HG02885 (cell line): ENCODE data around the gene ADAMTS19.
A peak's percentile ranks its signal among the peaks of the same experiment; 100 is the strongest.
"Not testable (repeated sequence)": the region's sequence is repeated elsewhere in the genome, so short reads cannot be mapped to it uniquely, and the experiment has no call there.

Experiments
- ATAC-seq: cut with Tn5 transposase; IDR thresholded peaks from one replicate; pipeline ENCODE4 v1.9.1; 2021; ENCODE audit warnings: mild to moderate bottlenecking; ENCODE audit not compliant: unreplicated experiment, poor library complexity

ADAMTS19 gene, protein sequence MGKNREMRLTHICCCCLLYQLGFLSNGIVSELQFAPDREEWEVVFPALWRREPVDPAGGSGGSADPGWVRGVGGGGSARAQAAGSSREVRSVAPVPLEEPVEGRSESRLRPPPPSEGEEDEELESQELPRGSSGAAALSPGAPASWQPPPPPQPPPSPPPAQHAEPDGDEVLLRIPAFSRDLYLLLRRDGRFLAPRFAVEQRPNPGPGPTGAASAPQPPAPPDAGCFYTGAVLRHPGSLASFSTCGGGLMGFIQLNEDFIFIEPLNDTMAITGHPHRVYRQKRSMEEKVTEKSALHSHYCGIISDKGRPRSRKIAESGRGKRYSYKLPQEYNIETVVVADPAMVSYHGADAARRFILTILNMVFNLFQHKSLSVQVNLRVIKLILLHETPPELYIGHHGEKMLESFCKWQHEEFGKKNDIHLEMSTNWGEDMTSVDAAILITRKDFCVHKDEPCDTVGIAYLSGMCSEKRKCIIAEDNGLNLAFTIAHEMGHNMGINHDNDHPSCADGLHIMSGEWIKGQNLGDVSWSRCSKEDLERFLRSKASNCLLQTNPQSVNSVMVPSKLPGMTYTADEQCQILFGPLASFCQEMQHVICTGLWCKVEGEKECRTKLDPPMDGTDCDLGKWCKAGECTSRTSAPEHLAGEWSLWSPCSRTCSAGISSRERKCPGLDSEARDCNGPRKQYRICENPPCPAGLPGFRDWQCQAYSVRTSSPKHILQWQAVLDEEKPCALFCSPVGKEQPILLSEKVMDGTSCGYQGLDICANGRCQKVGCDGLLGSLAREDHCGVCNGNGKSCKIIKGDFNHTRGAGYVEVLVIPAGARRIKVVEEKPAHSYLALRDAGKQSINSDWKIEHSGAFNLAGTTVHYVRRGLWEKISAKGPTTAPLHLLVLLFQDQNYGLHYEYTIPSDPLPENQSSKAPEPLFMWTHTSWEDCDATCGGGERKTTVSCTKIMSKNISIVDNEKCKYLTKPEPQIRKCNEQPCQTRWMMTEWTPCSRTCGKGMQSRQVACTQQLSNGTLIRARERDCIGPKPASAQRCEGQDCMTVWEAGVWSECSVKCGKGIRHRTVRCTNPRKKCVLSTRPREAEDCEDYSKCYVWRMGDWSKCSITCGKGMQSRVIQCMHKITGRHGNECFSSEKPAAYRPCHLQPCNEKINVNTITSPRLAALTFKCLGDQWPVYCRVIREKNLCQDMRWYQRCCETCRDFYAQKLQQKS

DNA sequence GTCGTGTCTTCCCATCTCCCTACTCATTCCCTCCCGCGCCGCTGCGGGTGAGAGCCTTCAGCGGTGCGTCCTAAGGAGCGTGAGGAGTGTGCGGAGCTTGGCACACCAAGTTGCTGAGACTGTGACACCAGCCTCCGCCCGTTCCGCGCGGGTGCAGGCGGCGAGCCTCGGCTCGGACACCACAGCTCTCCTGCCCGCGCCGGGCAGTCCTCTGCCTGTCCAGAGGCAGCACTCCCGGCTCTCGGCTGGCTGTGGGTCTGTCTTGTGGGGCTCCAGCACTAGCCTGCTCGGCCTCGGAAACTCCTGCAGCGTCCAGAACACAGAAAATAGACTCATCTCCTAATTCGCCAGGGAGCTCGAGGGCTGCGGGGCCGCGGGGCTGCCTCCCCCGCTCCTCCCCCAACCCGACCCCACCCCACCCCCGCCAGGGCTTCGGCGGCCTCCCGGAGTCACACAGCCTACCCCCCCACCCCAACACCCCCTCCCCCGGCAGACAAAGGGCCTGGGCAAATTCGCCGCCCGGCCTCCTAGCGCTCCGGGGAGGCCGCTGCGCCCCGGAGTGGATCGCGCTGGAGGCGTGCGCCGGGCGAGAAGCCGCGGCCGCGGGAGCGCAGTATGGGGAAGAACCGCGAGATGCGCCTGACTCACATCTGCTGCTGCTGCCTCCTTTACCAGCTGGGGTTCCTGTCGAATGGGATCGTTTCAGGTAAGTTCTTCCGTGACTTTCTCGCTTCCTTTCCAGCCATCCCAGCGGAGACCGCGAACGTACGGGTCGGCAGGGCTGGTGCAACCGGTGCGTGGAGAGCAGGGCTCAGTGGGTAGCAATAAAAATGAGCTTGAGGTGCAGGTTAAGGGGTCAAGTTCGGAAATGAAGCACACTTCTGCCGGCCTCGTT, at the start of gene ADAMTS19:
Gene ADAMTS19 (plus strand): TSS at position 522 of the 895 bp plus-strand sequence. CDS start 94 bp downstream, at position 616.
- peak; percentile 39 for ATAC-seq

DNA sequence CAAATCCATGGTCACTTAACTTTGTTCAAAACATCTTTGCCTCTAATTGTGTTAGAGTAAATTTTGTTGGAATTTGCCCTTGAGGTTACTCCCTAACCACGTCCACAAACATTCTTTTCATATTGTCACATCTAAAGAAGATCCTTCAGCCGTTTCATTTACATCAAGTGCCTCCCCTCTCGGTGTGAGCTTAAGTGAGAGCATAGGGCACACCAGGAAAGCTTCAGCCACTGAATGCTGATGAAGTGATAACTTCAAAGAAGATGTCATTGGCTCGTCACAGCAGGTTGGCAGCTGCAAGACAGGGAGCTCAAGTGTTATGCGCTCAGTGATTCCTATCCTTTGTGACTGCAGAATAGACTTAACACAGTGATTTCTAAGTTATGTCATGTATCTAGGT, 49.6 kb upstream of the ADAMTS19 start:
- ATAC-seq = no peak

DNA sequence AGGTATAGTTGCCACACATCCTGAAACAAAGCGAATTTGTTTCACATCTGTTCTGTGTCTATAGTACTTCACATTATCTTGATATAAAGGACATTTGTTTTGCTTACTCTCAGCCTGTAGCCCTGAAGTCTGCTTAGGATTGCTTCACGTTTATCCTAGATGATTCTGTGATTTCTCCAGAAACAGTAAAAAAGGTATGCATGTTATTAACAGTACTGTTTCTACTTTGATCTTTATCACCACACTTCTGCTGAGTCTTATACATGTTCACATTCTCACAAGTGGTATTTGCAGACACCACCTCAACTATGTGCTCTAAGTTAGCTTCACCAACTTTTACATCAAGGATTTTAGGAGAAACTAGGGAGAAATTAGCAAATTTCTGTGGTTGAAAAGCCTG, 47.4 kb upstream of the ADAMTS19 start:
- ATAC-seq = no peak

DNA sequence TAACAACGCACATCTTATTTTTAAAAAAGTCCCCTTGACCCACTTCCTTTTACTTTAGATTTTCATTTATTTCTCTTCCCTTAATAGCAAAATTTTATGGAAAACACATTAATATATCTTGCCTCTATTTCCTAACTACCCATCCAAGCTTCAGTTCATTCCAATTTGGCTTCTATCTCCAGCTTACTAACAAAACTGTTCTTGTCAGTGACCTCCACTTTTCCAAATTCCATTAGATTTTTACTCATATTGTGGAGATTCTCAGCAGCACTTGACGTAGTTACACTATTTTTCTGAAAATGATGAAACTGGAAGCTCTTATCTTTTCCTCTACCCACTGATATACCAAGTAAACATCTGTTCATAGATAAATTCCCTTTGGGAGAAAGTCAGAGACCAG, 46.5 kb upstream of the ADAMTS19 start:
- ATAC-seq = no peak

DNA sequence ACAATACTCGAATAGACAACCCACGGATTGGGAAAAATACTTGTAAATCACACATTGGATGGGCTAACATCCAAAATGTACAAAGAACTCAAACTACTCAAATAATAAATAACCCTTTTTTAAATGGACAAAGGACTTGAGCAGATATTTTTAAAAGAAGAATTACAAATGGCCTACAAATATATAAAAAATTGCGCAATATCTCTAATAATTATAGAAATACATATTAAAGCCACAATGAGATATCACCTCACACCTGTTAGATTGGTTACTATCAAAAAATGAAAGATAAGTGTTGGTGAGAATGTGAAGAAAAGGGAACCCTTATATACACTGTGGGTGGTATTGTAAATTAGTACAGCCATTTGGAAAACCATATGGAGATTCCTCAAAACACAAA, 40.8 kb upstream of the ADAMTS19 start:
- no peak for ATAC-seq

DNA sequence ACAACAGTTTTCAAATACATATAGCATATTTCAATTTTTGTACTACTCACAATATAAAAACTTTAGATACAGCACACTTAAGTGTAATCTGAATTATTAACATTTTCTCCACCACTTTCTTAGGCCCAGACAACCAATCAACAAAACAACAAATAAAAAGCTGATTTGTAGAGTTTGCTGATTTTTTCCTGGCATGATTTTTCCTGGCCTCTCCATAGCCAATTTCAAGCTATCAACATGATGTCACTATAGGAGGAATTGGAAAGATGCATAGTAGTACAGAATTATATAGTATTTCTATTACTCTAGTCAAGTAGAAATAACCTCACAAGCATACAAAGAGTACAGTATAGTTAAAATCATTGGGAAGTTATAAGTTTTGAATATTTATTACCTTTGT, 35.1 kb upstream of the ADAMTS19 start:
- ATAC-seq = no peak

DNA sequence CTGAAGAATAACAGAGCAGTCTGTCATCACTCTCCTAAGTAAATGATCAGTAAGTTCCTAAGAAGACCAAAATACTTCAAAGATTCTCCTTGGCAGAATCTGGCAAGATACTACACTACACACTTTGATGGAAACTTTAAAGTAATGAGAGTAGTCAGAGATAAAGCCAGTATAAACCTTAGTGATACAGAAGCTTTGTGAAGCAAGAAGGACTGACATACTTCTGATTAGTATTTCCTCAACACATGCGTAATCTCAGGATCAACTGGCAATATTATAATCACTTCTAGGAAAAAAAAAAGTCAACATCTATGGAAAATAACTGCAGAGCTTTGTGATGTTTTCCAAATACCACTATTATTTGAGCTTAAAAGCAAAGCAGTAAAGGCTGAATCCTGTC, 34.0 kb upstream of the ADAMTS19 start:
- ATAC-seq = no peak

DNA sequence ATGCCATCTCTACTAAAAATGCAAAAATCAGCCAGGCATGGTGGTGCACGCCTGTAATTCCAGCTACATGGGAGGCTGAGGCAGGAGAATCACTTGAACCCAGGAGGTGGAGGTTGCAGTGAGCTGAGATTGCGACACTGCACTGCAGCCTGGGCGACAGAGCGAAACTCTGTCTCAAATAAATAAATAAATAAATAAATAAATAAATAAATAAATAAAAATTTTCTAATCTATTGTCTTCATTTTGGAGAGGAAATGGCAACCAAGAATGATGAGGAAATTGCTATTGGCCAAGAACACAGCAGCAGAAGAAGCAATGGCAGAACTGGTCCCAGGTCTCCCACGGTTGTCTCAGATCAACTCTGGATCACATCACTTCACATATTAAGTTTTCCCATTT, 31.5 kb upstream of the ADAMTS19 start:
- not testable (repeated sequence) for ATAC-seq

DNA sequence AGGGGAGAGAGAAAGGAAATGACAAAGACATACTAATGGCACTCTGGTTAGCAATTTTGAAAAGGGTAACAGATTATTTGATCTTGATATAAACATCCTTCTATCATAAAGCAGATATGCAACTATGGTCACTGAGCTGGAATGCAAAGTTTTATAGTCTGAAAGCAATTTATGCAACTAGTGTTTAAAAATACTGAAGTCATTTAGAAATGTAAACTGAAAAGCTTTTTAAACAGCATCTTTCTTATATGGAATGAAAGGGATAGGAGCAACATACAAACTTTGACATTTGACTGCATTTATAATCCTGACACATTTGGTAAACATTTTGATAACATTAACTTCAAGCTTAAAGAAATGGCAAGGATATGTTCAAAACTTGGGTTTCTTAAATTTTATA, 28.7 kb upstream of the ADAMTS19 start:
- ATAC-seq = no peak

DNA sequence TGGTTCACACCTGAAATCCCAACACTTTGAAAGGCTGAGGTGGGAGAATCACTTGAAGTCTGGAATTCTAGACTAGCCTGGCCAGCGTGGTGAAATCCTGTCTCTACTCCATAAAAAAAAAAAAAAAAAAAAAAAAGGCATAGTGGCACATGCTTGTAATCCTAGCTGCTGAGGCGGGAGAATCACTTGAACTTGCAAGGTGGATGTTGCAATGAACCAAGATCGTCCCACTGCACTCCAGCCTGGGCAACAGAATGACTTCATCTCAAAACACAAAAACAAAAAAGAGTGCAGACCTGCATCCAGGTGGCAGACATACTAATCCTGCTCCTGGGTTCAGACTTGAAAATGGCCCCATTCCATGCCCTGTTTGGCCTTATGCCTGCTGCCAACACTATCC, 21.8 kb upstream of the ADAMTS19 start:
- no peak for ATAC-seq

DNA sequence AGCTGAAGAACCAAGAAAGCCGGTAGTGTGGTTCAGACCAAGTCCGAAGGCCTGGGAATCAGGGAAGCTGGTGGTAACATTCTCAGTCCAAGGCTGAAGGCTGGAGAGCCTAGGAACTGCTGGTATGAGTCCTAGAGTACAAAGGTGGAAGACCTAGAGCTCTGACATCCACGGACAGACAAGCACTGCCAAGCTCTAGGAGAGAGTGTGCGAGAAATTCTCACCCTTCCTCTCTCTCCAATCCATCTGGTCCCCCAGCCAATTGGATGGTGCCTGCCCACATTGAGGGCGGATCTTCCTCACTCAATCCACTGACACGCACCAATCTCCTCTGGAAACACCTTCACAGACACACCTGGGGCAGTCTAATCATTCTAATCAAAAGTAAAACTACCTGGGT, 19.7 kb upstream of the ADAMTS19 start:
- no peak for ATAC-seq

DNA sequence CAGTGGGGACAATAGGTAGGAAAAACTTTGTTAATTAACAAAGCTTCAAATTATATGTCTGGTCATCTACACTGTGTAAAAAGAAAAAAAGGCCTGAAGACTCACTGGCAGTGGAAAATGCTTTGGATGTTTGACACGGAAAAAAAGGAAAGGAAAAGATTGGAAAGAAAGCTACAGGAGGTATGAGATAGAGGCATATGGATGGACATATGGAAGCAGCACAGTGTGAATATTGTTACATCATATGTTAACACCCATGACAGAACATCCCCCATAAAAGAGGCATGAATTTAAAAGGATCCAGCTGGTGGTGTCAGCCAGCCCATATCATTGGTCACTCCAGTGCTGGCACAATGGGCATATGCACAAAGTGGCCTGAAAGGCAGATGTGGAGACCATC, 19.0 kb upstream of the ADAMTS19 start:
- ATAC-seq = no peak

DNA sequence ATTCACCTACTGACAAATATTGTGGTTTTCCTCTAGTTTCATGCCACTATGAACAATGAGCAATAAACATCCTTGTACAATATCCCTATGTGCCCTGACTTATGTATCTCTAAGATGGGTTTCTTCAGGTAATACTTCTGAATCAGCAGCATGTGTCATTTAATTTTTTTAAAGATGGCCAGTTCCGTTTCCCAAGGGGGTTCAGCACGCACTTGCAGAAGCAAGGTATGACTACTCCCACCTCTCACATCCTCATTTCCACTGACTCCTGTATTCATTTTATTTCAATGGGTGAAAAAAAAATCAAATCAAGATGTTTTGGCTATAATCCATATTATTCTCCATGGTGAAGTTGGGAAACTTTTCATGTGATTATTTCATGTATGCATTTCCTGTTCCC, 14.7 kb upstream of the ADAMTS19 start:
- peak; percentile 60 for ATAC-seq

DNA sequence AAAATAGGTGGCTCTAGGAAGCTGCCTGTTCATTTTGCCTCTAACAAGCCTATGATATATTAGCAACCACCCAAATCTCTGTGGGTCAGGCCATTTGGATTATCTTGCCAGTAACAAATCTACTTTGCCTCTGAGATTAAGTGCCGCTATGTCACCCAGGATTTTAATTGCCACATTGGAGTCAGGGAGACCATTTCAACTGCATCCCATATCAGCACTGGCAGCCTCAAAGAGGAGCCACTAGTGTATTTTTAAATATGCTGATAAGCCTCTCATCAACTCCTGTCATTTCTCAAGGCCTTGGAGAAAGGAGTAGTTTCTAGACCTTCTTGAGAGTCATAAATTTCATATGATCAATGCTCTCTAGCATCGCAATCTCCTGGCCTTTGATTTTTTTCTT, 12.1 kb upstream of the ADAMTS19 start:
- no peak for ATAC-seq

DNA sequence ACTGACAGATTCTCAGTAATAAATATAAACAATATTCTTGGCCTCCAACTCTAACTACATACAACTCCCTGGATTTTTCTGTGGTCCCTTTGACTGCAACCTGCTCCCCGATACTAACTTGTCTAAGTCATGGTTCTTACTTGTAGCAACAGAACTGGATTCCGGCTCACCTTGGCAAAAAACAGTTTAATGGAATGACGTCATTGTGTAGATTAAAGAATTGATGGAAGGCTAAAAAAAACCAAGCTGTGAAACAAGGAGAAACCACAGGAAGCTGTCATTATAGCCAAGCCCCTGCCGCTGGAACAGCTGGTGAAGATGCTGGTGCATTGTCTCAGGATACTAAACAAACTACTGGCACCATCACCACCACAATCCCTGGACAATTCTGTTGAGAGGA, 11.4 kb upstream of the ADAMTS19 start:
- no peak for ATAC-seq

DNA sequence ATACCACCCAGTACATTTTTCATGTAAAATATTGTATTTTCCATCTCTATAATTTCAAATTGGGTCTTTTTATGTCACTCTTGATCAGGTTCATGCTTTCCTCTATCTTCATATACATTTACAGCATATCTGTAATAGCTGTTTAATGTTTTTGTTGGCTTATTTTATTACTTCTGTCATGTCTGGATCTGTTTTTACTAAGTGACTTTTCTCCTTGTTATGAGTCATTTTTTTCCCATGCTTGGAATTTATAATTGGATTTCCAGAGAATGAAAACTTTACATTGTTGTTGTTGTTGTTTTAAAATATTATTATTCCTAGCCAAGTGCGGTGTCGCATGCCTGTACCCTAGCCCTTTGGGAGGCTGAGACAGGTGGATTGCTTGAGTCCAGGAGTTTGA, 5.6 kb upstream of the ADAMTS19 start:
- no peak for ATAC-seq

DNA sequence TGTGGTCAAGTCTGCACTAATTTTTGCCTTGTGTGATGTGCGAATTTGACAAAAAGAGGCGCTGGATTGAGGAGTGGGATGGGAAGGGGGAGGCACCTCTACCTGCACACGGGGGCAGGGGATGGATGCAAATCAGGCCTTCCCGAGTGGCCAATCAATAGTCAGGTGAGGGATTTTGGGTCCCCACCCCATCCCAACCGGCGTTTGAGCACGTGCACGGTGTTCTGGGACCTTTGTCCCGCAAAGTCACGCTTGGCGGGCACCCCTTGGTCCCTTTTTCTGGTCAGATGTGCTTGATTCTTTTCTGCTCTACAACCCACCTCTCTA, 685 bp upstream of the ADAMTS19 start:
- no peak for ATAC-seq

DNA sequence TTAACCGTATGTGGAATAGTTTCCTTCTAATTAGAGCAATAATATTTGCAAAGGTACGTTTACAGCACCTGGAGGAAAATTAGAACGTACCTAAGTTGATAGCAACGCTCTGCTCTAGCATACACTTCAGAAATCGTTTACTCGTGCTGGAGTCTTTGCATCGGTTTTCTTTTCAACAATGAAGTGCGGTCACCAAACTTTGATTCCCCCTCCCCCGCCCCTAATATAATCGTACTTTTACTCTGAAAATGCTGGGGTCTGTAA, 506 bp downstream of the ADAMTS19 start:
- no peak for ATAC-seq

DNA sequence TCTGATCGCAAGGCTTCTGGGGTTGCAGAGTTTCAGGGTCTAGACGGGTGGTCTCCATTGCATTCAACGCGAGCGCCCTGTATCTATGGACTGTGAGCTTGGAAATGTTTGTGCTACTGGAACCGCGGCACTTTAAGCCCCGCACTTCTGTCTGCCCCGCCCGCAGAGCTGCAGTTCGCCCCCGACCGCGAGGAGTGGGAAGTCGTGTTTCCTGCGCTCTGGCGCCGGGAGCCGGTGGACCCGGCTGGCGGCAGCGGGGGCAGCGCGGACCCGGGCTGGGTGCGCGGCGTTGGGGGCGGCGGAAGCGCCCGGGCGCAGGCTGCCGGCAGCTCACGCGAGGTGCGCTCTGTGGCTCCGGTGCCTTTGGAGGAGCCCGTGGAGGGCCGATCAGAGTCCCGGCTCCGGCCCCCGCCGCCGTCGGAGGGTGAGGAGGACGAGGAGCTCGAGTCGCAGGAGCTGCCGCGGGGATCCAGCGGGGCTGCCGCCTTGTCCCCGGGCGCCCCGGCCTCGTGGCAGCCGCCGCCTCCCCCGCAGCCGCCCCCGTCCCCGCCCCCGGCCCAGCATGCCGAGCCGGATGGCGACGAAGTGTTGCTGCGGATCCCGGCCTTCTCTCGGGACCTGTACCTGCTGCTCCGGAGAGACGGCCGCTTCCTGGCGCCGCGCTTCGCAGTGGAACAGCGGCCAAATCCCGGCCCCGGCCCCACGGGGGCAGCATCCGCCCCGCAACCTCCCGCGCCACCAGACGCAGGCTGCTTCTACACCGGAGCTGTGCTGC, 1.0 kb downstream of the ADAMTS19 start:
- ATAC-seq = peak; percentile 37
